Measurements from ENCODE around the gene COL13A1. TPM values are rescaled to one million over a fixed set of nuclear protein-coding genes. Genes with fewer than 3 reads are reported as not detected.

COL13A1 gene
- total RNA-seq, 2 donors from 2014 or later = 0.48 to 1.3 TPM

DNA sequence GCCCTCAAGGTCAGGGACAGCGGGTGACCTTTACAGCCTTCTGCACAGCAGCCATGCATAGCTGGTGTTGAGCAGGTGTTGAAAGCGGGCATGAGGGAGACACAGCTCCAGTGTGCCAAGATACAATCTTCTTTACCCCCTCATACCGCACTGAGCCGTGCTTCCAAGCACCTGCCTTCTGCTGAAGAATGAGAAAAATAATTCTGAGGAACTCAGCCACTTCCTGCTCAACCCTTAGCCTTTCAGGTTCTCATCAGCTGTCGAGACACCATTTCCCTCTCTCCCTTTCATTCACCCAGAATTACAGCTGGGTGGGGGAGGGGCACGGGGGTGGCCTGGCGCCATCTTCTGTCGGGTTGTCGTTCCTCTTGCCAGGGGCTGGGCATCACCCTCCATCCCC, 58.6 kb downstream of the COL13A1 start:
- intact Hi-C loops (cut with DNase I) = loop anchor here in 1 of 2 donors (1.0 kb wide), 1 partner anchor 27 kb away; no protein-coding TSS in a partner anchor
- DNase-seq (ENCODE audit: low spot score) = no peak

DNA sequence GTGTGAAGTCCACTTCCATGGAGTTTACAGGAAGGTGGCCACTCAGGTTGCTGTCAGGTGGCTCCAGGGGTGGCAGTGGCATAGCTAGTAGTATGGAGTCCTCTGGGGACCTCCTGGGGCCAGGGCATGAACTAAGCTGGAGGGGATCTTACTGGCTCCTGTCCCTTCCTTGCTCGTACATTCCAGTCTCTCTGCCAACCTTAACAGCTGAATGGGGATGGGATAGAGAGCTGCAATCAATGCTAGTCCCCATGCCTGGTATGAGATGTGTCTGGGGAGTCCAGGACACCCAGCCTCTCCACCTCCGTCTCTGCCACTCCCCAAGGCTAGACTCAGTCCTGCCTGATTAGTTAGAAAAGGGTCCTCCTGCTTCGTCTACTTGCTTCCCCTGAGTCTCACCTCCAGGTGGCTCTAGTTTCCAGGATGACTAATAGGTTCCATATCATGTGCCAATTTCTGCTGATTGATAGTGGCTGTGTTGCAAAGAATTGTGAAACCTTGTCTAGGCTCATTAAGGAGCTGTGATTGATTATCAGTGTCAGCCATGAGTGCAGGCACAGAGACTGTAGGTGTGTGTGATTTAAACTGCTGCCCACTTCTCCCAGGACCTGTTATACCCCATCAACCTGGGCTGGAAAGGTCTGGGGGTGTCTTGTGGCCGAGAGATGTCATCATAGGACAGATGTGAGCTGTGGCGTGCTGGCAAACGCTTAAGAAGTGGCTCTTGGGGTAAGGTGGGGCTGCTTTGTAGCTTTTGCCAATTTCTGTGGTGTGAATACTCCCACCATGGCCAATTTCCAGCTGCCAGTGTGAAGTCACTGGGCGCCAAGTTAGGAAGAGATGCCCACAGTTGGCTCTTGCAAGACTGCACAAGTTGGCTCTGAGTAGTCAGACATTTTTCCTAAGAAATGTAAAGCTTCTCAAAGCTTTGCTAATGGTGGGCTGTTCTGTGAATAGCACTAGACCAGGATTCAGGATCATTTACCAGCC, 59.8 kb downstream of the COL13A1 start:
- DNase-seq (ENCODE audit: low spot score) = no peak
- intact Hi-C loops (cut with DNase I) = no loop called here

DNA sequence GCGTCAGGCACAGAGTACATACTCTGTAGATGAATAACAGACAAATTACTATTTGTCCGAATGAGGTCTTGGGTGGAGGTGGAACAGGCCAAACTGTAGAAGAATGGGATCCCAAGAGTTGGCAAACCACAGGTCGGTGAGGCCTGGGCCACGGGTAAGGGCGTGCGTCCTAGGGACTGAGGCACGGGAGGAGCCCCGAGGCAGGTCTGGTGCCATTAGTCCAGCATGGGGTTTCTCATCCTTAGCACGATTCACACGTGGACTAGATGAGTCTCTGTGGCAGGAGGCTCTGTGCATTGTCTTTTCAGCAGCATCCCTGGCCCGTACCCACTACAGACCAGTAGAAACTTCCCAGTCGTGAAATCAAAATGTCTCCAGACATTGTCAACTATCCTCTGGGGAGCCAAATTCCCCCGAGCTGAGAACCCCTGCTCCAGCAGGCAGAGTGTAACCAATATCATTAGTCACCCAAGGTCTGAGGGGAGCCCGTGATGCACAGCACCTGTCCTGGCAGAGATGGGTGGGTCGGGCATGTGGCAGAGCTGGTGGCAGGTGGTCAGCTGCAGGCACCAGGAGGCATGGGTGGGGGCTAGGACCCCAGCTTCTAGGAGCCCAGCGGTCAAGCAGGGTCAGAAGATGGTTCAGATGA, 61.3 kb downstream of the COL13A1 start:
- no peak for DNase-seq (ENCODE audit: low spot score)
- intact Hi-C loops (cut with DNase I) = no loop called here

DNA sequence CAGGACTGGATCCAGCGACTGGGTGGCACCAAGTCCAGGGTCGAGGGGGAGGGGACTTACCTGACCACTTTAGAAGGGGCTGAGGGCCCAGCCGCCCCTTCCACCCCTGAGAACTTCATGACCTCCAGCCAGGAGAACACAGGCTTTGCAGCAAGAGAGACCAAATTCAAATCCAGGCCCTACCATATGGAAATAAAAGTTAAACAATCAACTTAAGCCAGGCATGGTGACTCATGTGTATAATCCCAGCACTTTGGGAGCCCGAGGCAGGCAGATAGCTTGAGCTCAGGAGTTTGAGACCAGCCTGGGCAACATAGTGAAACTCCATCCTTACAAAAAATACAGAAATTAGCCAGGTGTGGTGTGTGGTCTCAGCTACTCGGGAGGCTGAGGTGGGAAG, 61.9 kb downstream of the COL13A1 start:
- DNase-seq (ENCODE audit: low spot score) = no peak
- intact Hi-C loops (cut with DNase I) = no loop called here

DNA sequence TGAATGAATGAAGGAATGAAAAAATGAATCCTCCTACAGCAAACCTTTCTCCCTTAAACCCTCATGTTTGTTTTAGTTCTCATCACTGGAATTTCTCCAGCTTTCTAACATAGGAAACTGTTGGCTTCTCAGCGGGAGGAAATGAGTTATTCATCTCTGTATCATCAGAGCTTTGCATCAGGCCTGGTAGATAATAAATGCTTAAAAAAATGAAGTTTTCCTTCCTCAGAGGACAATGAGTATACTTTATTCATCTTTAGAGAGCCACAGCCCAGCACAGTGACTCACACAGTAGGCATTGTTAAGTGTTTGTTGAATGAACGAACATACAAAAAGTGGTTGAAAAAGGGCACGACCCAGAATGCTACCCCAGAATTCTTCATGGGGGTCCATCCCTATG, 62.6 kb downstream of the COL13A1 start:
- intact Hi-C loops (cut with DNase I) = no loop called here
- no peak for DNase-seq (ENCODE audit: low spot score)

DNA sequence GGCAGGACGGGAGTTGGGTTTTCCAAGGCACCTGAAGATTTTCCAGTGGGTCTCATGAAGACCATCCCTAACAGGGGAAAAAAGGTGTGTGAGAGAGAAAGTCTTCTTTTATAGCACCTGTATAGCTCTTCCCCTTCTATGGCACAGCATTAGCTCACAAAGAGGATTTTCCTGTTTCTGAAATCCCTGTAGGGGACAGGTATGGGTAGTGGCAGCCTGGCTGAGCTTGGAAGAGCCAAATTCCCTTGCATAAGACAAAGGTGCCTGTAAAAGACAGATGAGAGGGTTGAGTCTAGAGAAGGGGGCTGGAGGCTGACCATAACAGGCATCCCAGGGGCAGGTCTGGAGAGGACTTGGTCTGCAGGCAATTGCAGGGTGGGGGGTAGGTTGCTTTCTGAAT, 63.7 kb downstream of the COL13A1 start:
- DNase-seq (ENCODE audit: low spot score) = no peak
- intact Hi-C loops (cut with DNase I) = no loop called here

DNA sequence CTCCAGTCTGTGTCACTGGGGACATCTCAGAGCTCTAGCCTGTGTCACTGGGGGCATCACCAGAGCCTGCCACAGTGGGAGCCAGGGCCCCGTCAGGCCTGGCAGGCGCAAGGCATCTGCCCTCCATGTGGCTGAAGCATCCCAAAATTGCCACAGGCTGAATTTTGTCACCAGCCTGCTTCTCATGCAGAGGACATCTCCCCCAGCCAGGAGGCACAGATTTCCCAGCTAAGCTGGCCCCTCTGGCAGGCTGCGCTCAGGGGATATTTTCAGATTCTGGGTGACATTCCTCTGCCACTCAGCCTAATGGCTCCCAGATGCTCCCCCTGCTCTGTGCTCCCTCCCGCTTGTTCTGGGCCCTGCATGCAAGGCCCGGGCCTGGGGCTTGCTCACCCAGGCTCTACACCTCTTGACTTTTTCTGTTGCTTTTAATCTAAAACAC, 64.6 kb downstream of the COL13A1 start:
- intact Hi-C loops (cut with DNase I) = no loop called here
- DNase-seq (ENCODE audit: low spot score) = no peak

DNA sequence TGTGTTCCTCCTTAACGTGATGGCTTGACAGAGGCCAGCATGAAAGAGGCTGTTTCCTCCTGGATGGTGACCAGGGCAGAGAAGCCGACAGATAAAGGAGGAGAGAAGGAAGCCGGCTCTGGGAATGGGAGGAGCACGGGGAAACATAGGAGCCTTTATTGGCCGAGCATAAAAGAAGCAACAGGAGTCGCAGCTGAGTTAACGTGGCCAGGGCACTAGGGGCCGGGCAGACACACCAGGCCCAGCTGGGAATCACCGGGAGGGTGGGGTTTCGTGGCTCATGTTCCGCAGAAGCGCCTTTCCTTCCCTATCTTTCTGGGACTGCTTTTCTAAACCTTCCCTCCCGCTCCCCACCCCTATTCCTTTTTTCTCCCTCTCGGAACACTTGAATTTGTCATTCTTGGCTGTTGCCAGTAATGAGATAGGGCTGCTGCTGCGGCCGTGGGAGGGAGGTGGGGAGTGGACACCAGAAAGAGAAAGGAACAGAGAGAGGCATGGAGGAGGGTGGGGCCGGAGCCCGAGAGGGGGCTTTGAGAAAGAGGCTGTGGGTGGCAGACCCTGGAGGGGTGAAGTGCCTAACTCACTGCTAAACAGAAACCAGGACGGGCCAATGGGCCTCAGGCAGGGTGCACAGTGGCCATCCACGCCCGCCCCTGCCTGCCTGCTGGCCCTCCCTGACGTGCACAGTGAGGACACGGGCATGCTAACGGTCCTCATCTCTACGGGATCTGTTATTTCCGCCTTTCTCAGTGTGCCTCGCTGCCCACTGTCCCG, 65.2 kb downstream of the COL13A1 start:
- no peak for DNase-seq (ENCODE audit: low spot score)
- intact Hi-C loops (cut with DNase I) = no loop called here

DNA sequence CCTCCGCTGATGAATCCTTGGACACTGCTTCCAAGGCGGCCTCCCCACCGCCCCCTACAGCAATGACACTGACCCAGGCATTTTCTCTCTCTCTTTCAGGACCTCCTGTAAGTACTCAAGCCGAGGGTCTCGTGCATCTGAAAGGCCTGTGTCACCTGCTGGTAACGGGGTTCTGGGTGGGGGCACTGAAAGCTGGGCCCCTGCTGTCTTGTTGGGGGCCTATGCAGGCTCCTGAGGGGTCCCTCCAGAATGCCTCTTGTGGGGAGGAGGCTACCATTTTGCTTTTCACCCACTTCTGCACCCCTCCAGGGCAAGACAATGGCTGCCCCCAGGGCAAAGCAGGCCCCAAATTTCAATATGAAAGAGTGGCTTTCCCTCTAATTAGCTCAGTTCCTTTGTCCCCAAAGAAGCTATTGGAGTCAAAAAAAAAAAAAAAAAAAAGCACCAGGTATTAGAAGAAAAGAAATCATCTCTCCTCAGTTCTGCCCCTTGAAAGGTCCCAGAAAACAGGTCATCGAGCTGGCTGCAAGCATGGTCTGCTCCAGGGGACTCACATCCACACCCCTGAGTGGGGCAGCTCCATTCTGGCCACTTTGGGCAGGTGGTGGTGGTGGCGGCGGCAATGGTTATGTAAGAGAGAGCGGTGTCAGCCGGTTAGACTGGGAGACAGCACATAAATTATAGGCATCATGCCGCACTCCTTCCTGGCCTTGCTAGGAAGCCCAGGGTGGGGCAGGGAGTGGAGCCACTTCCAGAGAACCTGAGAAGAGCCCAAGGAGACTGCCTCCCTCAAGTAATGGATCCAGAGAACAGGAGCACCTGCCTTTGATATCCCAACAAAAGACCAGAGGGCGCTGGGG, 66.2 kb downstream of the COL13A1 start:
- DNase-seq (ENCODE audit: low spot score) = no peak
- intact Hi-C loops (cut with DNase I) = no loop called here

DNA sequence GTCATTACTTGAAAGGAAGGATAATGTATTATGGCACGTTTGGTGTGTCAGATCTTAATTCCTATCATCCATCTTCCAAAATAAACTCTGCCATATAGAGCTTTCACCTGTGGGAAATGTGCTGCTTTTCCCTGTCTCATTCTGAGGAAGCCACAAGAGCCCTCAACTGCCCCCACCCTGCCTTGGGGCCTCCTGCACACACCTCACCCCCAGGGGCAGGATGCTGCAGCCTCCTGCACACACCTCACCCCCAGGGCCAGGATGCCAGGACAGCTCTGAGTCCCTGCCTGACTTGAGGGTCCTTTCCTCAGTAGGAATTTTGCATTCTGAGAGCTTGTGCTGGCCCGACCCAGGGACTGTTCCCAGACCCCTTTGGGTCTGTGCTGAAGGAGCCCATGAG, 67.1 kb downstream of the COL13A1 start:
- intact Hi-C loops (cut with DNase I) = no loop called here
- no peak for DNase-seq (ENCODE audit: low spot score)

DNA sequence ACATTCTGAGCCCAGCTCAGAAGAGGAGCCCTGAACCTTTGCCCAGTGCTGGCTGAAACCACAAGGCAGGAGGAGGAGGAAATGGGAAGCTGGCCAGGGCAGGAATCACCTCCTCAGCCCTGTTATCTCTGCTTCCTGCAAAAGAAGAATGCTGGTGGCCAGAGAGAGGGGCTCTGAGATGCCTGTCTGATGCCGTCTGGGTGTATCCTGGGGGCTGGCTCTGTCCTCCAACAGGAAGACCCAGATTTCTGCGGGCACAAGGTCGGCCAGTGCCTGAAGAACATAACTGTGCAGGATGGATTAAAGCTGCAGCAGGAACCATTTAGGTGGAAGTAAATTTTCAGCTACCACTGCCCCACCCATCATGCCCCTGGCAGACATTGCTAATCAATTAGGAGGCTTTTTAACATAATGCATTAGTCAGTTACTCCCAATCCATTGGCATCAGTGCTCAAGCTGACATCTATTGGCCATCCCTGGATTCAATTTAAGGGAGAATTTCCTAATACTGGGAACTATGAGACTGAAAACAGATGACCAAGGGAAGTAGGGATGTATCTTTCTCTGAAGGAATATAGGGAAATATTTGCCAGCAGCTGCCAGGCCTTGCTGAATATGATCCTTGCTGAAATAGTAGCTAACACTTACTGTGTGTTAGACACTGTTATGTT, 67.7 kb downstream of the COL13A1 start:
- DNase-seq (ENCODE audit: low spot score) = no peak
- intact Hi-C loops (cut with DNase I) = no loop called here

DNA sequence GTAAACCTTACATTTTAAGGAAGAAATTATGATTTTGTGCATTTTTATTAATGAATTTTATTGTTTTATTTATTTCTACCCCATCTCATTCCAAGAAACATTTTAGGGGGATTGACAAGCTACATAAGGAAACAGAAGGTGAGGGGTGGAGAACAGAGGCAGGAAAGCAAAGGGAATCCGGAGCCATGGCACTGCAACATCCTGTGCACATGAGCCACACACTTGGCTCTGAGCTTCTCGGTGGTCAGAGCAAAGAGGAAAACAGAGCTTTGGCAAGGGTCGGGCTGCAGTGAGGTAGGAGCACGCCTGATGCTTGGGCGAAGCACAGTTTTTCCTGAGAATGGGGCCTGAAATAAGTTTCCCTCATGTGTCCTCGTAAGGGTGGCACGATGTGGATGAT, 68.9 kb downstream of the COL13A1 start:
- intact Hi-C loops (cut with DNase I) = loop anchor here in 1 of 2 donors (5.0 kb wide), 1 partner anchor 1382 kb away; no protein-coding TSS in a partner anchor
- no peak for DNase-seq (ENCODE audit: low spot score)

DNA sequence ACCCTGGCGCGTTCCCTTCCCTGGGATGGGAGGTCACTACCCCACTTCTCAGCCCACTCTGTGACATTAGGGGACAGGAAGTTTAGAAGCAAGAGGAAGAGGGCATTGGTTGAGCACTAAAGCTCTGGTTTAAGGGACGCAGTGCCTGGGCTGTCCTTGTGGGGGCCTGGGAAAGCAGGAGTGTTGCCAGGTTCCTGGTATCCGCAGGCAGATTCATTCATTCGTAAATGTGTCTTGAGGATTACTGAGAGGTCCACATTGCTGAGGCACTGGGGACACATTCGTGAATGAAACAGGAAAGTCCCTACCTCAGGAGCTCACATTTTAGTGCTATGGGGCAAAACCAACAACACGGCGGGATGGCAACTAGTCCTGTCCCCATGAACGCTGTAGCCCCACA, 69.4 kb downstream of the COL13A1 start:
- intact Hi-C loops (cut with DNase I) = loop anchor here in 1 of 2 donors (5.0 kb wide), 1 partner anchor 1381 kb away; no protein-coding TSS in a partner anchor
- DNase-seq (ENCODE audit: low spot score) = no peak

DNA sequence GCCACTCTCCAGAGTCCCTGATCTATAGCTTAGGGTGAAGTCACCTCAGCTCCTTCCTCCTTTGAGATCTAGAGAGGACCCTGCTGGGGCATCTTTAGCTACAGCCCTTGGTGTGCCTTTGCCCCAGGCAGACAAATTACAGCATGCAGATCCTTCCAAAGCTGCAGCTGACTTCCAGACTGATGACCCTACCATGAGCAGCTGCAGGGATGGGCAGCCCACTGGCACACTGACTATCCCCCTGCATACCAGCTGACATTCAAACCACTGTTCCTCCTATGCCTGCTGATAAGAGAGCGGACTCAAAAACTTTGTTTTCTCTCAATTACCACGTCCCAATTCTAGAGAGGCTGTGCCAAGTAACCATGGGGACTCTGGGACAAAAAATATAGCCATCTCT, 70.6 kb downstream of the COL13A1 start:
- intact Hi-C loops (cut with DNase I) = loop anchor here in 1 of 2 donors (5.0 kb wide), 1 partner anchor 1380 kb away; no protein-coding TSS in a partner anchor
- no peak for DNase-seq (ENCODE audit: low spot score)

DNA sequence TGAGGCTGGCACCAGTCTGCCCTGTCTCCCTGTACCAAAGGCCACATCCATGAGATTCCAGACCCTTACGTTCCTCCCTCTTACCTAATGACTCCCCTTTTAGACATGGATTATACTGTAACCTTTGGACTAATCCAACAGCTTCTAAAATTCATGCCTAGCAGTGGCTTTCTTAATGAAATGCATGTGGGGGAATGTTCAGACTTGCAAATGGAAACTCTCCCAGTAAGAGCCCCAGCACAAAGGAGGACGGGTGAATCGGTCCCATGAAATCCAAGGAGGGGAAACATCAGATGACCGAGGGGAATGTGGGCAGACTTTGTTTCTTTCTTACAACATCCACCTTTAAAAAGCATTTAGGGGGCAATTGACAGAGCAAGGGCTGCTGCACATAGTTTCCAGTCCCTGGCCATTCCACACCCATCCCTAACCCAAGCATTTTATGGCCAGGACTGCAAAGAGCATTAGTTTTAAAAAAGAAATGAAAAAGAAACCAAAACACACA, 71.5 kb downstream of the COL13A1 start:
- intact Hi-C loops (cut with DNase I) = loop anchor here in 1 of 2 donors (5.0 kb wide), 1 partner anchor 1379 kb away; no protein-coding TSS in a partner anchor

DNA sequence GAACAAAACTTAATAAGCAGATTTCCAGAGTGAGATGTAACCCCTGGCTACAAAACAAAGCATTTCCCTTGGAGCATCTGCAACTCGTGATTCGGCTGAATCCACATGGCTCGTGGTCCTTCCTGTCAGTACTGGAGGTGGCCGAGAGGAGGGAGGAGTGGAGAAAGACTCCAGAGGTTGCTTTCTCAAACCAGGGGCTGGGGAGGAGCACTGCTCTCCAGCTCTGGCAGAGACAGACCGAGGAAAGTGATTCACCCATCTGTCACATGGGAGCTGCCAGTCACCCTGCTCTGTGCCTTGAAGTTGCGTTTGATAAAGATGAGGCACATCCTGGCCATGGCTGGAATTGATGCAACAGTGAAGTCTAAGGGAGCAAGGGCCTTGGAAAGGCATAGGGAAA, 72.7 kb downstream of the COL13A1 start:
- intact Hi-C loops (cut with DNase I) = loop anchor here in 1 of 2 donors (5.0 kb wide), 1 partner anchor 1378 kb away; no protein-coding TSS in a partner anchor
- no peak for DNase-seq (ENCODE audit: low spot score)

More for the DNA sequence above, 71.5 kb downstream of the COL13A1 start:
- DNase-seq (ENCODE audit: low spot score) = no peak

DNA sequence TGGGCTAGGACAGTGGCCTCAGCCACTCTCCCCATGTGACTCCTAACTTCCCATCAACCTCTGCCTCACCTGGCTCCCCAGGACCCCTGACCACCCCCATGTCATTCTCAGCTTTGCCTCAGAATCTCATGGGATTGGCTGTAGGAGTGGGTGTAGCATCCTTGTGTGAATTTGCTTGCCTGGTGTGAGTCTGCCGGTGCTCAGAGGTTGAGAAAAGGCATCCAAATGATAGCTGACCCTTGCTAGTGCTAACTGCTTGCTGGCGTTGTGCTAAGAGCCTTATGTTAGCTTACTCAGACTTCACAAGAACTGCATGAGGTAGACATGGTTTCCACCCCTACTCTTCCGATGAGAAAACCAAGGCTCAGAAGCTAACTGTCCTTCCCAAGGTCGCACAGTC, 74.2 kb downstream of the COL13A1 start:
- DNase-seq (ENCODE audit: low spot score) = no peak
- intact Hi-C loops (cut with DNase I) = no loop called here

DNA sequence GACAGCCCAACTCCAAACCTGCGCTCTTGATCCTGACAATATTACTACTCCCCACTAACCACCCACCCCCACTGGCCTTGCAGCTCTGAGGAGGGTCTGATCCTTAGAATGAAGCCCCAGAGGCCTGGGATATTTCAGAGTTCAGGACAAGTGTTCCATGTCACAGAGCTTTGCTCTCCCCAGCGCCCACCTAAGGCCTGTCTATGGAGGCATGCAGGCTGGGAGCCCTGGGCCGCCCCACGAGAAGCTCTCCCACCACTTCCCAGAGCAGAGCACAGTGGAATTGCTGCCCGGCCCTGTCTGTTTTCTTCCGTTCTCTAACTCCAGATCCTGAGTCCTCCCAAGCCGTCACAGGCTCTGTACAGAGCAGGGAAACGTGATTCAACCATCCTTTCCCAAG, 74.6 kb downstream of the COL13A1 start:
- intact Hi-C loops (cut with DNase I) = no loop called here
- no peak for DNase-seq (ENCODE audit: low spot score)
